ENCODE results near the gene MRPS25. TPM values are rescaled to one million over a fixed set of nuclear protein-coding genes. Genes with fewer than 3 reads are reported as not detected.

MRPS25 gene
- total RNA-seq, 1 experiment from 2014 or later, result 69.7 TPM

GRCh38 chr3:15041950-15042349 is 23.2 kb downstream of the MRPS25 start:
- H3K36me3 Mint-ChIP-seq, result peaks cover 79% of the 10 kb centered on the region
- TF ChIP-seq, protein P1, sequence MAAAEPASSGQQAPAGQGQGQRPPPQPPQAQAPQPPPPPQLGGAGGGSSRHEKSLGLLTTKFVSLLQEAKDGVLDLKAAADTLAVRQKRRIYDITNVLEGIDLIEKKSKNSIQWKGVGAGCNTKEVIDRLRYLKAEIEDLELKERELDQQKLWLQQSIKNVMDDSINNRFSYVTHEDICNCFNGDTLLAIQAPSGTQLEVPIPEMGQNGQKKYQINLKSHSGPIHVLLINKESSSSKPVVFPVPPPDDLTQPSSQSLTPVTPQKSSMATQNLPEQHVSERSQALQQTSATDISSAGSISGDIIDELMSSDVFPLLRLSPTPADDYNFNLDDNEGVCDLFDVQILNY (CRISPR knock-in tag; IDR thresholded peaks at IDR 0.05), result no peak
- TF ChIP-seq CREM (CRISPR knock-in tag; IDR thresholded peaks at IDR 0.05) (no peak), GTF2I (CRISPR knock-in tag; conservative IDR thresholded peaks at IDR 0.05) (no peak), AFF4 (CRISPR knock-in tag; IDR thresholded peaks at IDR 0.05; ENCODE audit: borderline replicate concordance) (no peak), PRRX2 (CRISPR knock-in tag; IDR thresholded peaks at IDR 0.05) (no peak), ZNF232 (CRISPR knock-in tag; IDR thresholded peaks at IDR 0.05) (no peak), SOX15 (CRISPR knock-in tag; IDR thresholded peaks at IDR 0.05) (no peak), TEAD1 (CRISPR knock-in tag; IDR thresholded peaks at IDR 0.05) (no peak), NFE2L1 (CRISPR knock-in tag; IDR thresholded peaks at IDR 0.05) (no peak)
- TF ChIP-seq, protein P2, sequence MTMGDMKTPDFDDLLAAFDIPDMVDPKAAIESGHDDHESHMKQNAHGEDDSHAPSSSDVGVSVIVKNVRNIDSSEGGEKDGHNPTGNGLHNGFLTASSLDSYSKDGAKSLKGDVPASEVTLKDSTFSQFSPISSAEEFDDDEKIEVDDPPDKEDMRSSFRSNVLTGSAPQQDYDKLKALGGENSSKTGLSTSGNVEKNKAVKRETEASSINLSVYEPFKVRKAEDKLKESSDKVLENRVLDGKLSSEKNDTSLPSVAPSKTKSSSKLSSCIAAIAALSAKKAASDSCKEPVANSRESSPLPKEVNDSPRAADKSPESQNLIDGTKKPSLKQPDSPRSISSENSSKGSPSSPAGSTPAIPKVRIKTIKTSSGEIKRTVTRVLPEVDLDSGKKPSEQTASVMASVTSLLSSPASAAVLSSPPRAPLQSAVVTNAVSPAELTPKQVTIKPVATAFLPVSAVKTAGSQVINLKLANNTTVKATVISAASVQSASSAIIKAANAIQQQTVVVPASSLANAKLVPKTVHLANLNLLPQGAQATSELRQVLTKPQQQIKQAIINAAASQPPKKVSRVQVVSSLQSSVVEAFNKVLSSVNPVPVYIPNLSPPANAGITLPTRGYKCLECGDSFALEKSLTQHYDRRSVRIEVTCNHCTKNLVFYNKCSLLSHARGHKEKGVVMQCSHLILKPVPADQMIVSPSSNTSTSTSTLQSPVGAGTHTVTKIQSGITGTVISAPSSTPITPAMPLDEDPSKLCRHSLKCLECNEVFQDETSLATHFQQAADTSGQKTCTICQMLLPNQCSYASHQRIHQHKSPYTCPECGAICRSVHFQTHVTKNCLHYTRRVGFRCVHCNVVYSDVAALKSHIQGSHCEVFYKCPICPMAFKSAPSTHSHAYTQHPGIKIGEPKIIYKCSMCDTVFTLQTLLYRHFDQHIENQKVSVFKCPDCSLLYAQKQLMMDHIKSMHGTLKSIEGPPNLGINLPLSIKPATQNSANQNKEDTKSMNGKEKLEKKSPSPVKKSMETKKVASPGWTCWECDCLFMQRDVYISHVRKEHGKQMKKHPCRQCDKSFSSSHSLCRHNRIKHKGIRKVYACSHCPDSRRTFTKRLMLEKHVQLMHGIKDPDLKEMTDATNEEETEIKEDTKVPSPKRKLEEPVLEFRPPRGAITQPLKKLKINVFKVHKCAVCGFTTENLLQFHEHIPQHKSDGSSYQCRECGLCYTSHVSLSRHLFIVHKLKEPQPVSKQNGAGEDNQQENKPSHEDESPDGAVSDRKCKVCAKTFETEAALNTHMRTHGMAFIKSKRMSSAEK (CRISPR knock-in tag; IDR thresholded peaks at IDR 0.05; ENCODE audit: borderline replicate concordance), result no peak
- TF ChIP-seq, protein P3, sequence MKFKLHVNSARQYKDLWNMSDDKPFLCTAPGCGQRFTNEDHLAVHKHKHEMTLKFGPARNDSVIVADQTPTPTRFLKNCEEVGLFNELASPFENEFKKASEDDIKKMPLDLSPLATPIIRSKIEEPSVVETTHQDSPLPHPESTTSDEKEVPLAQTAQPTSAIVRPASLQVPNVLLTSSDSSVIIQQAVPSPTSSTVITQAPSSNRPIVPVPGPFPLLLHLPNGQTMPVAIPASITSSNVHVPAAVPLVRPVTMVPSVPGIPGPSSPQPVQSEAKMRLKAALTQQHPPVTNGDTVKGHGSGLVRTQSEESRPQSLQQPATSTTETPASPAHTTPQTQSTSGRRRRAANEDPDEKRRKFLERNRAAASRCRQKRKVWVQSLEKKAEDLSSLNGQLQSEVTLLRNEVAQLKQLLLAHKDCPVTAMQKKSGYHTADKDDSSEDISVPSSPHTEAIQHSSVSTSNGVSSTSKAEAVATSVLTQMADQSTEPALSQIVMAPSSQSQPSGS (CRISPR knock-in tag; IDR thresholded peaks at IDR 0.05; ENCODE audit: borderline replicate concordance, low read depth), result no peak
- TF ChIP-seq, protein P4, sequence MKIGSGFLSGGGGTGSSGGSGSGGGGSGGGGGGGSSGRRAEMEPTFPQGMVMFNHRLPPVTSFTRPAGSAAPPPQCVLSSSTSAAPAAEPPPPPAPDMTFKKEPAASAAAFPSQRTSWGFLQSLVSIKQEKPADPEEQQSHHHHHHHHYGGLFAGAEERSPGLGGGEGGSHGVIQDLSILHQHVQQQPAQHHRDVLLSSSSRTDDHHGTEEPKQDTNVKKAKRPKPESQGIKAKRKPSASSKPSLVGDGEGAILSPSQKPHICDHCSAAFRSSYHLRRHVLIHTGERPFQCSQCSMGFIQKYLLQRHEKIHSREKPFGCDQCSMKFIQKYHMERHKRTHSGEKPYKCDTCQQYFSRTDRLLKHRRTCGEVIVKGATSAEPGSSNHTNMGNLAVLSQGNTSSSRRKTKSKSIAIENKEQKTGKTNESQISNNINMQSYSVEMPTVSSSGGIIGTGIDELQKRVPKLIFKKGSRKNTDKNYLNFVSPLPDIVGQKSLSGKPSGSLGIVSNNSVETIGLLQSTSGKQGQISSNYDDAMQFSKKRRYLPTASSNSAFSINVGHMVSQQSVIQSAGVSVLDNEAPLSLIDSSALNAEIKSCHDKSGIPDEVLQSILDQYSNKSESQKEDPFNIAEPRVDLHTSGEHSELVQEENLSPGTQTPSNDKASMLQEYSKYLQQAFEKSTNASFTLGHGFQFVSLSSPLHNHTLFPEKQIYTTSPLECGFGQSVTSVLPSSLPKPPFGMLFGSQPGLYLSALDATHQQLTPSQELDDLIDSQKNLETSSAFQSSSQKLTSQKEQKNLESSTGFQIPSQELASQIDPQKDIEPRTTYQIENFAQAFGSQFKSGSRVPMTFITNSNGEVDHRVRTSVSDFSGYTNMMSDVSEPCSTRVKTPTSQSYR (CRISPR knock-in tag; IDR thresholded peaks at IDR 0.05), result no peak
- DNase-seq (ENCODE audit: low spot score) (no peak), ATAC-seq (no peak)
- POLR2A ChIA-PET, result no interaction called here
- H3K27ac Mint-ChIP-seq, result no peak overlapping the region
- H3K27me3 Mint-ChIP-seq (ENCODE audit: low read depth), result no peaks in the 10 kb centered on the region
- H3K4me1 Mint-ChIP-seq, result no peaks in the 10 kb centered on the region
- CTCF ChIA-PET, result no interaction called here
- no peak overlapping the region for H3K4me3 Mint-ChIP-seq
- no peaks in the 10 kb centered on the region for H3K9me3 Mint-ChIP-seq

DNA sequence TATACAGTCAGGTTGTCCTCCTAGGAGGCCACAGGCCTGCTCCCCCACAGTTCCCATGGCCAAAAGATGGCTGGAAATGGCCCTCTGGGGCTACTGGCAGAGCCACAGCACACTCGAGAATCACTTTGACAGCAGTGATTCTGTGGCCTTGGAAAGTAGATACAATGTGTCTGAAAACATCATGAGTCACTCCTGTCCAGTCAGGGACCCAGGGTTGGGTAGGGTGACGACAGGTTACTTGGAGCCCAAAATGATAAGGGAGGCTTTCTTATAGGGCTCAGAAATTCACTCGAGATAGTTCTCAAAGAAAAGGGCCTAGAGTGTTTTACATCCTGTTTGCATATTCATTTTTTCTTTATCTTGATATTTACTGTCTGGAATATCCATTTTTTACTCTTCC is 24.3 kb downstream of the MRPS25 start:
- peaks cover 75% of the 10 kb centered on the region for H3K36me3 Mint-ChIP-seq
- POLR2A ChIA-PET, result no interaction called here
- no peaks in the 10 kb centered on the region for H3K27me3 Mint-ChIP-seq (ENCODE audit: low read depth)
- H3K9me3 Mint-ChIP-seq, result no peaks in the 10 kb centered on the region
- H3K27ac Mint-ChIP-seq, result no peak overlapping the region
- DNase-seq (ENCODE audit: low spot score), result no peak
- CTCF ChIA-PET, result no interaction called here
- no peak for ATAC-seq
- H3K4me1 Mint-ChIP-seq, result no peaks in the 10 kb centered on the region
- no peak overlapping the region for H3K4me3 Mint-ChIP-seq
- TF ChIP-seq, protein P5, sequence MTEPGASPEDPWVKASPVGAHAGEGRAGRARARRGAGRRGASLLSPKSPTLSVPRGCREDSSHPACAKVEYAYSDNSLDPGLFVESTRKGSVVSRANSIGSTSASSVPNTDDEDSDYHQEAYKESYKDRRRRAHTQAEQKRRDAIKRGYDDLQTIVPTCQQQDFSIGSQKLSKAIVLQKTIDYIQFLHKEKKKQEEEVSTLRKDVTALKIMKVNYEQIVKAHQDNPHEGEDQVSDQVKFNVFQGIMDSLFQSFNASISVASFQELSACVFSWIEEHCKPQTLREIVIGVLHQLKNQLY (CRISPR knock-in tag; IDR thresholded peaks at IDR 0.05), result no peak
- TF ChIP-seq GABPB1 (CRISPR knock-in tag; IDR thresholded peaks at IDR 0.05) (no peak), TP53 (CRISPR knock-in tag; IDR thresholded peaks at IDR 0.05) (no peak), SMAD3 (CRISPR knock-in tag; IDR thresholded peaks at IDR 0.05; ENCODE audit: borderline replicate concordance) (no peak)
- TF ChIP-seq, protein P6, sequence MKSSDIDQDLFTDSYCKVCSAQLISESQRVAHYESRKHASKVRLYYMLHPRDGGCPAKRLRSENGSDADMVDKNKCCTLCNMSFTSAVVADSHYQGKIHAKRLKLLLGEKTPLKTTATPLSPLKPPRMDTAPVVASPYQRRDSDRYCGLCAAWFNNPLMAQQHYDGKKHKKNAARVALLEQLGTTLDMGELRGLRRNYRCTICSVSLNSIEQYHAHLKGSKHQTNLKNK (CRISPR knock-in tag; IDR thresholded peaks at IDR 0.05), result no peak
- TF ChIP-seq, protein P3 (CRISPR knock-in tag; IDR thresholded peaks at IDR 0.05; ENCODE audit: borderline replicate concordance, low read depth), result no peak
